Muscle of leg (tissue), 11 donors: ENCODE data around the gene UCP3. TPM values are rescaled to one million over a fixed set of nuclear protein-coding genes. Genes with fewer than 3 reads are reported as not detected.
"Not testable (repeated sequence)": the region's sequence is repeated elsewhere in the genome, so short reads cannot be mapped to it uniquely, and the experiment has no call there.

ENCODE experiments used
- DNase-seq: peaks from one replicate; pipeline ENCODE4 v3.0.0; 2013
- H3K27ac ChIP-seq: one replicate; pipeline ENCODE4 v1.5.1; 2013; ENCODE audit warnings: mild to moderate bottlenecking, low read length, control low read depth
- H3K27me3 ChIP-seq: one replicate; pipeline ENCODE4 v1.6.1; 2013; ENCODE audit warnings: low read length; ENCODE audit not compliant: control insufficient read depth, insufficient read depth
- H3K36me3 ChIP-seq: one replicate; pipeline ENCODE4 v1.6.1; 2013; ENCODE audit warnings: low read length; ENCODE audit not compliant: control insufficient read depth, insufficient read depth
- H3K4me1 ChIP-seq: one replicate; pipeline ENCODE4 v1.6.1; 2013; ENCODE audit warnings: low read length; ENCODE audit not compliant: control insufficient read depth, insufficient read depth
- H3K4me3 ChIP-seq: one replicate; pipeline ENCODE4 v1.5.1; 2013; ENCODE audit warnings: low read length, control low read depth
- H3K9me3 ChIP-seq: replicated peaks from 2 replicates; pipeline ENCODE4 v1.6.1; 2013; ENCODE audit warnings: low read depth, low read length; ENCODE audit not compliant: control insufficient read depth
- WGBS: methylation state at CpG from one replicate; pipeline ENCODE4 v1.1.5; 2013; ENCODE audit warnings: missing lambda C conversion rate; ENCODE audit not compliant: insufficient coverage; 5-methylcytosine and 5-hydroxymethylcytosine counted together
- polyA plus RNA-seq, 8 donors: library from polyadenylated mRNA; unstranded; fragments of 120-200 nt; gene quantifications; one replicate each; pipeline versions ENCODE4 v1.2.1 to v1.2.3, GENCODE V29; 2013; ENCODE audit warnings: inconsistent platforms in 1 of 8, low replicate concordance in 1 of 8; ENCODE audit not compliant: insufficient read length in 8 of 8, insufficient read depth in 1 of 8
- total RNA-seq: library from RNA; stranded (reverse); fragments of 120-200 nt; gene quantifications from one replicate; pipeline ENCODE4 v1.2.4, GENCODE V29; 2013

UCP3 gene
- total and polyA plus RNA-seq, 9 donors: 1.2 to 7.7 (median 3.3) TPM

DNA sequence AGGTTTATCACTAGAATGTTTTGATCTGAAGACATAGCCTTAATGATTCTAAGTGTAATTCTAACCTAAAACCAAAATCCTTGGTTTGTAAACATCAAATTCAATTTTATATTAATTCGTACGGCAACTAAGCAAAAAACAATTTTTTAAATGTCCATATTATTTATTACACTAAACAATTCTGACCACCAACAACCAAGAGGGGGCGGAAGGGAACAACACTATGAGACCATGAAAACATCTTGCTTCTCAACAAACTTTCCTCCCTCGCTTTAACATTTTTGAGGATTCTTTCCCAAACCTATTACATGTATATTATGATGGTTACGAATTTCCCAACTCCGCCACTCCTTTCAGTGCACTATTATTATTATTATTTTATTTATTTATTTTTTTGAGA lies 19.7 kb downstream of the UCP3 start:
- H3K9me3 ChIP-seq: no peaks in the 10 kb centered on the region
- no peak overlapping the region for H3K4me3 ChIP-seq
- H3K27me3 ChIP-seq: no peaks in the 10 kb centered on the region
- no CpG with 5 or more reads among the region's 6 CpGs for WGBS
- H3K36me3 ChIP-seq: no peaks in the 10 kb centered on the region
- DNase-seq: no peak
- H3K27ac ChIP-seq: no peak overlapping the region
- H3K4me1 ChIP-seq: peaks cover 7% of the 10 kb centered on the region

DNA sequence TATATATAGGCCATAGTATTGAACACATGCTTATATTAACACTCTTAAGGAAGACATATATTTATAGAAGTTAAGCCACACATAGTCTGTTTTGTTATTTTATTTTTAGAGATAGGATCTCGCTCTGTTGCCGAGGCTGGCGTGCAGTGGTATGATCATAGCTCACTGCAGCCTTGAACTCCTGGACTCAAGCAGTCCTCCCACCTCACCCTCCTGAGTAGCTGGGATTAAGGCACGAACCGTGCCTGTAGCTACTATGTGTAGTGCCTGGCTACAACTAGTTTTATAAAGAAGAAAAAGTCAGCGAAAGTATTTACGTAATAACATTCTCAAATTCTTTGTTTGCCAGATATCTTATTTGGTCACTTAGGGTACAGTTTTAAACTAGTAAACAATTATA lies 20.7 kb downstream of the UCP3 start:
- WGBS: no CpG with 5 or more reads among the region's 7 CpGs
- H3K27ac ChIP-seq: no peak overlapping the region
- H3K9me3 ChIP-seq: no peaks in the 10 kb centered on the region
- peaks cover 15% of the 10 kb centered on the region for H3K4me1 ChIP-seq
- H3K36me3 ChIP-seq: no peaks in the 10 kb centered on the region
- no peaks in the 10 kb centered on the region for H3K27me3 ChIP-seq
- DNase-seq: no peak
- H3K4me3 ChIP-seq: no peak overlapping the region

DNA sequence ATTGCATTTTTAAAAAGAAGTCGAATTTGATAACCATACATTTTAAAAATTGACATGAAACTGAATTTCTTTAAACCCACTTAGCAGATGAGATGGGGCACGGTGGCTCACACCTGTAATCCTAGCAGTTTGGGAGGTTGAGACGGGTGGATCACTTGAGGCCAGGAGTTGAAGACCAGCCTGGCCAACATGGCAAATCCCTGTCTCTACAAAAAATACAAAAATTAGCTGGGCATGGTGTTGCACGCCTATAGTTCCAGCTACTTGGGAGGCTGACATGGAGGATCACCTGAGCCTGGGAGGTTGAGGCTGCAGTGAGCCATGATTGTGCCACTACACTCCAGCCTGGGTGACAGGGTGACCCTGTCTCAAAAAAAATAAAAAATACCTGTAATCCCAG lies 23.2 kb downstream of the UCP3 start:
- not testable (repeated sequence) for H3K36me3 ChIP-seq, H3K27ac ChIP-seq, H3K9me3 ChIP-seq, H3K27me3 ChIP-seq, H3K4me3 ChIP-seq, DNase-seq
- peaks cover 32% of the 10 kb centered on the region for H3K4me1 ChIP-seq
- WGBS: 83% methylated on average over 1 of the region's 4 CpGs

DNA sequence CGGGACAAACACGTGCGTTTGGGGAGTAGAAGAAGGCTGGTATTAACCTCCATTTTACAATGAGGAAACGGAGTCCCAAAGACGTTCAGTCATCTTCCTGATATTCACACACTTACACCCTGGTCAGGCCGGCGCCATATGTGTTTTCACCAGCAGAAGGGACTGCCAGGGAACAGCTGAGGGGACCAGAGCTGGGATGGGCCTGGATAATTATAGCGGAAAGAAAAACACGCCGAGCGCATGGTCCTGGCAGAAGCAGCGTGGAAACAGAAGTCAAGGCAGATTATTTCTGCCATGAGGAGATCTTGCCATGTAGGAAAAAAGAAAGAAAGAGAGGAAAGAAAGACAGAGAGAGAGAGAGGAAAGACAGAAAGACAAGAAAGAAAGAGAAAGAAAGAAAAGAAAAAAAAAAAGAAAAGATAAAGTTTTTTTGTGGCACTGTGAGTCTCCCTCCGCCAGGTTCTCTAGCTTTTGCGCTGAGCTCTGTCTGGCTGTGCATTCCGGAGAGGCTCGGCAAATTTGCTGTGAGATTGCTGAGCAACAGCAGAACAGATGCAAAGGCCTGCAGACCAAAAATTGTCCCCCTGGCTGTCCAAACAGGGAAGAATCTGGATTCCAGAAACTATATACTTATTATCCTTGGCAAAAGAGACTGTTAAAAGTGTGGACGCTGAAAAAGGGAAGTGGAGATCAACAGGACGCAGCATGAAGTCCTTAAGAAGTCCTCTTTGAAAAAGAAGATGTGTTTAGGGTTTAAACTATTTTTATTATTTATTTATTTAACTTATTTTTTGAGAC lies 24.9 kb downstream of the UCP3 start:
- Histone ChIP-seq H3K36me3 (peaks cover 17% of the 10 kb centered on the region), H3K9me3 (no peaks in the 10 kb centered on the region), H3K4me3 (peak overlapping the region; percentile 78), H3K4me1 (peaks cover 41% of the 10 kb centered on the region), H3K27ac (peak overlapping the region; percentile 99), H3K27me3 (peaks cover 2% of the 10 kb centered on the region)
- DNase-seq: peak; percentile 68
- 39% methylated on average over 11 of the region's 18 CpGs for WGBS

DNA sequence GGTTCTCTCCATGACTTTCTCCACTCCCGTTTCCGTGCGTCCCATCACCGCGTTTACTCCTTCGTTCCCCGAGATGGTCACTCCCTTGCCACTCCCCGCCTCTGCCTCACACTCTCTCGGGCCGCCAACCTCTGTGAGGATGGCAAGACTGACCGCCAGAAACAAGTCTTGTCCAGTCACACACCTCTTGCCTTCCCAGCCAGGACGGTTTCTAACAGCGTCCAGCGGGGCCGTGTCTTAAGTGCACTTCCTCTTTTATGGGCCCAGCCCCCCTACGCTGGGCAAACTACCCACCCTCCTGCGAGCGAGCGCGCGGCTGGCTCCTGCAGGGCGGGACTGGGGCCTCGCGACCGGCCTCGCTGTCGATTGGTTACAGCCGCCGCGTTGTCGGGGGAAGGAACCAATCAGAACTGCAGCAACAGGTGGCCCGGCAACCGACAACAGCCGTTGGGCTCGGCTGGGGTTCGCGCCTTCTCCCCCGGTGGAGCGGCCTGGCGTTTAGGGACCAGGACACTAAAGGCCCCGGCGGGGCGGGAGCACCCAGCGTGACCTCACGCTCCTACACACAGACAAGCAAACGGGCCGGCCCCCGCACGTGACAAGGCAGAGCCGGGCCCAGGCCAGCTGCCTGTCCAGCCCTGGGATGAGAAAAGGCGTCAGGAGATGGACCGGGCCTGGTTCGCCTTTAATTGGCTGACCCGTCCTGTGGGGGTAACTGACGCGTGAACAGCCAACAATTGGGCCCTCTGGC lies 25.7 kb downstream of the UCP3 start:
- peak; percentile 96 for DNase-seq
- peaks cover 46% of the 10 kb centered on the region for H3K4me1 ChIP-seq
- WGBS: under 1% methylated on average over 46 of the region's 56 CpGs
- H3K4me3 ChIP-seq: peak overlapping the region; percentile 78
- peaks cover 2% of the 10 kb centered on the region for H3K27me3 ChIP-seq
- peak overlapping the region; percentile 99 for H3K27ac ChIP-seq
- H3K36me3 ChIP-seq: peaks cover 25% of the 10 kb centered on the region
- H3K9me3 ChIP-seq: no peaks in the 10 kb centered on the region

DNA sequence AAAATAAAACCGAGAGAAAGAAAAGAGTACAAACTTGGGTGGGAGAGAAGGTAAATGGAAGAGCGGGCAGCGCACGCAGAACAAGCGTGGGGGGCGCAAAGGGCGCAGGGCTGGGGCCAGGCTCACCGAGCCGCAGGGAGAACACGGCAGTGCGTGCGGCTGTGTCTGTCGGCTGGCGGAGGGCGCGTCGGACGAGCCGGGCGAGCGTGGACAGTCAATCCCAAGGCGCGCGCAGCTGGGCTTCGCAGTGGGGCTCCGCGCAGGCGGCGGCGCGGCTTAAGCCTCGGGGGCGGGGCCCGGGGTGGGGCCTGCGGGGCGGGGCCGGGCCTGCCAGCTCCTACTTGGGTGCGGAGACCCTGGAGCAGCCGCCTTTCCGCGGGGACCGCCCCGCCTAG lies 26.3 kb downstream of the UCP3 start, which contains the start of gene UCP2:
Gene UCP2 (minus strand): TSS at position 249 of the 395 bp plus-strand sequence. CDS start 4,465 bp downstream, outside the sequence.
- Histone ChIP-seq H3K36me3 (peaks cover 30% of the 10 kb centered on the region), H3K27me3 (peaks cover 2% of the 10 kb centered on the region), H3K4me3 (peak within 1 kb of the TSS; percentile 78), H3K9me3 (no peaks in the 10 kb centered on the region), H3K4me1 (peaks cover 51% of the 10 kb centered on the region), H3K27ac (peak within 1 kb of the TSS; percentile 99)
- DNase-seq: peak; percentile 87
- WGBS: under 1% methylated on average over 37 of the region's 43 CpGs

DNA sequence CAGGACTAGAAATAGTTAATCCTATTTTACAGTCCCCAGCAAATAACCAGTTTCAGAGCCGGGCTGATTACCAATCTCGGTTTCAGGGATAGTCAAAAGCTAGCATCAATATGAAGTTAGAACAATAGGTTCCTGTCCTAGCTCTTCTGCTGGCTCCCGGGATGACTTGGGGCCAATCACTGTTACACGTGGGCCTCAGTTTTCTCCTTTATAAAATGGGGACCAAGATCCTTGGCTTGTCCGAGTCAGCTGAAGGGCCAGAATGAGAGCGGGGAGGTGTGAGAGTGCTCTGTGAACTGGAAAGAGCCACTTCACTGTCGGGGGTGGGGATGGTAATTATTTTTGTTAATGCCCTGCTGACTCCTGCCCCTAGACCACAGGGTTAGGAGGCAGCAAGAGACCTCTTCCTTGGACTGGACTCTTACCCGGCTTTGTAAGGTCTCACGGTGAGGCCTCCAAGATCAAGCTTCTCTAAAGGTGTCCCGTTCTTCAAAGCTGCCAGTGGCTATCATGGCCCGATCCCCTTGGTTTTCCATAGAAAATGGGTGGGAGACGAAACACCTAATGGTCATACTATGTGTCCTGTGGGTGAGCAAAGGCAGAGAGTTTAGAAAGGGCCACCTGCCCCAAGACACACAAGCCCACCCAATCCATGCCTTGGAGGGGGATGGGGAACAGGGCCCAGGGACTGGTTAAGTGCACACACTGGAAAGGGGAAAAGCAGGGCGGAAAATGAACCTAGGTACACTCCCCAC lies 27.7 kb downstream of the UCP3 start:
- no peak for DNase-seq

DNA sequence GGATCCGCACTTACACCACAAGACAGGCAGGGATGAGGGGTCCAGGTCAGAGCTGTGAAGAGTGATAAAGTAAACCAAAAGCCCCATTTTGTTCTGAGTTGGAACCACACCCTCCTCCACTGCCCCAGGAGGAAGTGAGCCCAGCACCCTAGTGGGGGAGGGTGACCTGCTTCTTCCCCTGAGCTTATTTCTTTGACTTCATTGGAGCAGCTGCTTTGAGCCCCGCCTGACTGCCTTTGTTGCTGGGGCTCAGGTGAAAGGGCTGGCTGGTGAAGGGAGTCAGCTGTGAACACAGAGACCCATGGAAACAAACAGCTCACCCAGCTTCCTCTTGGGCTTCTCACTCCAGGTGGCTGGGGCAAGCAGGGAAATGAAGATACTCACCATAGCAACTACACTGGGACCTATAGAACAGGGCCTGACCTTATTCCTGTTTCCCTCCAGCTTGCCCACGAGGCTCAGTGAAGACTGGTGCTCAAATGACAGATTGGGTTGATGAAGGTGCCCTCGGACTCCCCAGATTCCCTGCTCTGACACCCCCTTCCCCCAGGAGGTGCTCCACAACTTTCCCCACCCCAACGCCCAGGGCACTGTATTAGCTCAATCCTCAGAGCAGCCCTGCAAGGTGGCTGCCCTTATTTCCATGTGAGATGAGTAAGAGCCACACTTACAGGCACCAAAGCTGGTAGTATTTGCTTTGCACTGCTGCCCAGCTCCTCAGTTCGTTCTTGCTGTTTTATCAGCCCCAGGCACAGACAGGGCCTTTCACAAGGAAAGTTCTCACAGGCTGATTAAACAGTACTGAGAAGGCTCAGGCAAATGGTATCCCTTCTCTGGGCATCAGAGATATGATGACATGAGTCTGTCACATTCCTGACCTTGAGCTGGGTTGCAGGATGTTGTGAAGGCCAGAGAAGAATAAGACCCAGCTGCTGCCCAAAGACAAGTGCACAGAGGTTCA lies 28.6 kb downstream of the UCP3 start:
- Histone ChIP-seq H3K9me3 (no peaks in the 10 kb centered on the region), H3K36me3 (peaks cover 52% of the 10 kb centered on the region), H3K4me1 (peaks cover 57% of the 10 kb centered on the region), H3K27ac (peak overlapping the region; percentile 83), H3K4me3 (no peak overlapping the region), H3K27me3 (peaks cover 2% of the 10 kb centered on the region)
- peak; percentile 52 for DNase-seq
- 80% methylated on average over 4 of the region's 6 CpGs for WGBS

More for the DNA sequence above, 27.7 kb downstream of the UCP3 start:
- peak overlapping the region; percentile 78 for H3K4me3 ChIP-seq
- peaks cover 44% of the 10 kb centered on the region for H3K36me3 ChIP-seq
- H3K4me1 ChIP-seq: peaks cover 54% of the 10 kb centered on the region
- peak overlapping the region; percentile 83 for H3K27ac ChIP-seq
- 85% methylated on average over 6 of the region's 13 CpGs for WGBS
- H3K27me3 ChIP-seq: peaks cover 2% of the 10 kb centered on the region
- no peaks in the 10 kb centered on the region for H3K9me3 ChIP-seq

DNA sequence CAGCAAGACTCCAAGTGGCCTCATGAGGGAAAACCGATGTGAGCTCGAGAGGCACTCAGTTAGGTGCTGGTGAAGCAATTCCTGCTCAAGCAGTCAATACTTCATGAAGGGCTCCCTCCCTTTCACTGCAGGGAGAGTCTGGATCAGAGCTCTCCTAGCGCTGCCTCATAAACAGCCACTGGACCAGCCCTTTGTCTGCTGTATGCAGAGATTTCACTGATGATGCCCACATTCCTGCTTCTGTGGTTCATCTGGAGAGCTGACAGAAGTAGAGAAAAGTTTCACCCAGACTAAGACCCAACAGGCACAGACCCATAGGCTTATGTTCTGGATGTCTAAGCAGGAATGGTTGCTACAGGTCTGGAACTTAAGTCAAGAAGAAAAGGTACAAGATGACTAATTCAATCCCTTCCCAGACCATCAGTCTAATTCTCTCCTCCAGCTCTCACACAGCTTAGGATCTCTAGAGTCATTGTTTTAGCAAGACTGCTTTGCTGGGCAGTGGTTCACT lies 30.3 kb downstream of the UCP3 start:
- no peak for DNase-seq
- H3K4me3 ChIP-seq: no peak overlapping the region
- peaks cover 55% of the 10 kb centered on the region for H3K4me1 ChIP-seq
- WGBS: 80% methylated on average over 2 of the region's 3 CpGs
- H3K27ac ChIP-seq: no peak overlapping the region
- peaks cover 68% of the 10 kb centered on the region for H3K36me3 ChIP-seq
- peaks cover 2% of the 10 kb centered on the region for H3K27me3 ChIP-seq
- H3K9me3 ChIP-seq: no peaks in the 10 kb centered on the region
